ENCODE measurements around the gene ARL3.

ARL3 gene

DNA sequence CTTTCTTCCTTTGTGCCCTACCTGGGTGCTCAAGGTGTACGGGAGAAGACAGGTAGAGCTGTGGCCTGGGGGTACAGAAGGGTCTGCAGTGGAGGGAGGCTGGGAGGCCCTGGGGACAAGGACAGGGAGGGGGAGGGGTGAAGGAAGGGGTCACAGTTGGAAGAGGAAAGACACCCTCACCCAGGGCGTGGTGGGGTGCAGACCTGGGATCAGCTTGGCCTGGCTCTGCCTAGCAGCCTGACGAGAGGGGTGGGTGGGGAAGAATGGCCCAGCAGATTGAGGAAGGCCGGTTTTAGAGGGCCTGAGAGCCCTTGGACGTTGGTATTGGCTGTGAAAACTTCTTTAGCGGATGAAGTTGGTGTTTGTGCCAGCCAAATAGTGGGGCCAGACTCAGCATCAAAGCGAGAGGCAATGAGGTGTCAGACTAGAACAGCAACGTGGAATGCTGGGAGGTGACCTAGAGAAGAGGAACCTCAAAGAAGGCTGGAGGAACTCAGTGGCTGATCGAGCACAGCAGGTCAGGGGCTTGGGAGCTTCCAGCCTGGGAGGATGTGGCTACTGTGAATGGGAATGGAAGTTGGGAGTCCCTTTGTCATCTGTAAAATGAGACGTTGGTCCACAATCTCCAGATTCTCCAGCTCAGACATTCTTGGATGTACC, 88.0 kb downstream of the ARL3 start:
- TF ChIP-seq, protein P1, sequence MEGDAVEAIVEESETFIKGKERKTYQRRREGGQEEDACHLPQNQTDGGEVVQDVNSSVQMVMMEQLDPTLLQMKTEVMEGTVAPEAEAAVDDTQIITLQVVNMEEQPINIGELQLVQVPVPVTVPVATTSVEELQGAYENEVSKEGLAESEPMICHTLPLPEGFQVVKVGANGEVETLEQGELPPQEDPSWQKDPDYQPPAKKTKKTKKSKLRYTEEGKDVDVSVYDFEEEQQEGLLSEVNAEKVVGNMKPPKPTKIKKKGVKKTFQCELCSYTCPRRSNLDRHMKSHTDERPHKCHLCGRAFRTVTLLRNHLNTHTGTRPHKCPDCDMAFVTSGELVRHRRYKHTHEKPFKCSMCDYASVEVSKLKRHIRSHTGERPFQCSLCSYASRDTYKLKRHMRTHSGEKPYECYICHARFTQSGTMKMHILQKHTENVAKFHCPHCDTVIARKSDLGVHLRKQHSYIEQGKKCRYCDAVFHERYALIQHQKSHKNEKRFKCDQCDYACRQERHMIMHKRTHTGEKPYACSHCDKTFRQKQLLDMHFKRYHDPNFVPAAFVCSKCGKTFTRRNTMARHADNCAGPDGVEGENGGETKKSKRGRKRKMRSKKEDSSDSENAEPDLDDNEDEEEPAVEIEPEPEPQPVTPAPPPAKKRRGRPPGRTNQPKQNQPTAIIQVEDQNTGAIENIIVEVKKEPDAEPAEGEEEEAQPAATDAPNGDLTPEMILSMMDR (IDR thresholded peaks at IDR 0.05; ENCODE audit: low read depth, low read length, missing control alignments): no peak
- no peaks in the 10 kb centered on the region for H3K27me3 ChIP-seq (replicated peaks)

DNA sequence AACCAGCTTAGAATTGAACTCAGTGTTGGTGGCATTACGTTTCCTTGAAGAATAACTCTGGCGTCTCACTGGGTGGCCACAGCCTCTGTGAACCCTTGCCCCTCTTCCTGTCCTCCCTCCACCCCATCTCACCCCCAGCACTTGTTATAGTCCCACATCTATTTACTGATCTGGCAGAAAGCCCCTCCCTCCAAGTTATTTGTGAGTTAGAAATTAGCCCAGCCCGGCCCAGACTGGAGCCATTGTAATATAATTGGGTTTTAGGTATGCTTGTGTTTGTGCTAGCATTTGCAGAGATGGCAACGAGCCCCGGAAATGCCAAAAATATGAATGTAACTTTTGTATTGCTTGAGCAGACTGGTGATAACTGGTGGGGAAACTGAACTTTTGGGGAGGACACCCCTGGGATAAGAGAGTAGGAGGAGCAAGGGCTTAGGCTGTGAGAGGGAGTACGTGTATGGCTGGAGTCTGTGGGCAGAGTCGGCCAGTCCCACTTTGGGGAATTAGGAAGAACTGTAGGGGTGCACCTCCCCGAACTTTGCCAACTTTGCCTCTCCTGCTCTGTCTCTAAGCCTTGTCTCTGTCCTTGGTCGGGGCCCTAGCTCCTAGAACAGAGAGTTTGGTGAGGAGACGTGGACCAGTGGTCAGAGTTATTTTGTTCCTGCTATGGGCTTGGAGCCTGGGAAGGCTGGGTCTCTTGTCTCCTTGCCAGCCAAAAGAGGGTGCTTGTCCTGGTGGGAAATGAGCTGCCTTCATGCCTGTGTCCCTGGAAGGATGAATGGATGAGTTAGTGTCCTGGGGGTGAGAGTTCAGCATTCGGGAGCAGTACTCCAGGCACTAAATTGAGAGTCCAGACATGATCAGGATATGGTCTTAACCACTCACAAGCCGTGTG, 89.2 kb downstream of the ARL3 start:
- Histone ChIP-seq H3K36me3 (replicated peaks) (no peaks in the 10 kb centered on the region), H3K4me3 (ENCODE audit: low read depth, low read length) (no peak overlapping the region), H3K27ac (no peak overlapping the region), H3K27me3 (replicated peaks) (no peaks in the 10 kb centered on the region)
- TF ChIP-seq, protein P1 (IDR thresholded peaks at IDR 0.05; ENCODE audit: low read depth, low read length, missing control alignments): no peak
- DNase-seq: no peak
- in situ Hi-C loops (cut with HindIII; ENCODE audit: low pct_ligation_motif_present, low sequenced_read_pairs): no loop called here

More for the DNA sequence above, 88.0 kb downstream of the ARL3 start:
- Histone ChIP-seq H3K27ac (no peak overlapping the region), H3K36me3 (replicated peaks) (no peaks in the 10 kb centered on the region), H3K4me3 (ENCODE audit: low read depth, low read length) (no peak overlapping the region)
- no peak for DNase-seq
- in situ Hi-C loops (cut with HindIII; ENCODE audit: low pct_ligation_motif_present, low sequenced_read_pairs): no loop called here

DNA sequence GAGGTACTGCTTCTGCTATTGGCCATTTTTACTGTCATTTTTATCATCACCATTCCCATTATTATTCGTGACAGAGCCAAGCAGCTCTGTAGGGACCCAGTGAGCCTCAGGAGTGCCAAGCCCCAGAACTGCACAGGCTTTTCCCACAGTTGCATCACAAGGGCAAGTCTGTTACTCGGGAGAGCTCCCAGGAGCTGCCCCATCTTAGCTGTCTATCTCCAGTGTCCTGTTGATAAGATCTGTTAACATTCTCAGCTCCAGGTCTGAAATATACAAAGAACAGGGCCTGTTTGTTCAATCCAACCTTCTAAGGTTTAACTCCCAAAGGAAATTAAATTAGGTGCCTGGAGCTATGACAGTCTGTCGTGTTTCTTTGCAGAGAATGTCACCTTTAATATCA, 90.1 kb downstream of the ARL3 start:
- H3K36me3 ChIP-seq (replicated peaks): no peaks in the 10 kb centered on the region
- no peak overlapping the region for H3K4me3 ChIP-seq (ENCODE audit: low read depth, low read length)
- H3K27ac ChIP-seq: no peak overlapping the region
- in situ Hi-C loops (cut with HindIII; ENCODE audit: low pct_ligation_motif_present, low sequenced_read_pairs): no loop called here
- TF ChIP-seq, protein P1 (IDR thresholded peaks at IDR 0.05; ENCODE audit: low read depth, low read length, missing control alignments): no peak
- DNase-seq: no peak
- H3K27me3 ChIP-seq (replicated peaks): no peaks in the 10 kb centered on the region
